K562 (cell line): Measurements from ENCODE around the gene ASB2. TPM values are rescaled to one million over a fixed set of nuclear protein-coding genes. Genes with fewer than 3 reads are reported as not detected.

Experiments
- ATAC-seq: fragments of 200-7000 bp; cut with Tn5 transposase; 3 replicates; pipeline ENCODE4 v1.9.1; 2020; ENCODE audit warnings: moderate library complexity
- BruUV-seq: library from RNA; stranded (reverse); fragments of 400-500 nt; replicated peaks from 2 replicates; lab custom pipeline; 2021; lab: Mats Ljungman, UMichigan
- CTCF ChIA-PET: fragments of 300-600 bp; formaldehyde crosslinking; extraction: SDS; loops from one replicate; lab custom pipeline; 2021; ENCODE audit warnings: low intra/inter-chr PET ratio; lab: Yijun Ruan, JAX
- POLR2A ChIA-PET: fragments of 300-600, 350-650 bp; sonication (Branson Sonifier 250); formaldehyde crosslinking; extraction: SDS; loops from one replicate; lab custom pipeline; 2021; ENCODE audit warnings: antibody characterized with exemption, inconsistent platforms; lab: Yijun Ruan, JAX
- DNase-seq, 4 experiments: peaks; one replicate each; pipeline versions ENCODE4 v3.0.0 to v3.0.0-alpha.2; 2011 to 2018; ENCODE audit warnings: low spot score in 3 of 4, mixed read lengths in 3 of 4; ENCODE audit errors: extremely low read depth in 1 of 4
- FAIRE-seq: peaks from 2 replicates; lab custom pipeline; 2011; peaks lifted over from hg19 to GRCh38; lab: Jason Lieb, UNC
- H2AFZ ChIP-seq: 2 replicates; pipeline ENCODE4 v1.6.0; 2011; ENCODE audit warnings: low read depth, low read length, control low read depth, inconsistent platforms
- H3K27ac ChIP-seq: fragments of 200-600 bp; 3 replicates; pipeline ENCODE4 v1.8.0; 2011; ENCODE audit warnings: low read depth, mild to moderate bottlenecking, control low read depth, inconsistent platforms, low read length, moderate library complexity, mixed read lengths; ENCODE audit errors: extremely low read depth
- H3K27me3 ChIP-seq, 2 experiments: fragments of 300-600 bp in 1 of 2; 2 replicates in 1 of 2; 3 replicates in 1 of 2; pipeline versions ENCODE4 v1.6.0 to v1.8.0; 2011; ENCODE audit warnings: inconsistent platforms in 2 of 2, low read length in 2 of 2, mild to moderate bottlenecking in 1 of 2, mixed read lengths in 1 of 2, moderate library complexity in 1 of 2; ENCODE audit not compliant: control insufficient read depth in 2 of 2, insufficient read depth in 2 of 2
- H3K36me3 ChIP-seq: fragments of 300-600 bp; 3 replicates; pipeline ENCODE4 v1.8.0; 2011; ENCODE audit warnings: mild to moderate bottlenecking, low read length, inconsistent platforms; ENCODE audit not compliant: control insufficient read depth, insufficient read depth
- H3K4me1 ChIP-seq, 2 experiments: fragments of 200-600 bp in 1 of 2; replicated peaks in 1 of 2; 2 replicates in 1 of 2; 3 replicates in 1 of 2; pipeline versions ENCODE4 v1.5.1 to v1.8.0; 2011; ENCODE audit warnings: inconsistent platforms in 2 of 2, low read length in 2 of 2, mild to moderate bottlenecking in 1 of 2, mixed read lengths in 1 of 2, moderate library complexity in 1 of 2; ENCODE audit not compliant: control insufficient read depth in 2 of 2, insufficient read depth in 2 of 2
- H3K4me2 ChIP-seq: 2 replicates; pipeline ENCODE4 v1.6.1; 2011; ENCODE audit warnings: low read length, control low read depth, inconsistent platforms, mixed read lengths; ENCODE audit not compliant: insufficient read depth
- H3K4me3 ChIP-seq: fragments of 200-600 bp; sonication (generic), shearing (Covaris generic); 2 replicates; pipeline ENCODE4 v1.5.1; 2016; ENCODE audit warnings: control low read depth, inconsistent platforms
- H3K79me2 ChIP-seq: fragments of 200-600 bp; 3 replicates; pipeline ENCODE4 v1.8.0; 2011; ENCODE audit warnings: low read length, inconsistent platforms; ENCODE audit not compliant: control insufficient read depth, insufficient read depth
- H3K9ac ChIP-seq, 2 experiments: 2 replicates each; pipeline versions ENCODE4 v1.6.0 to v1.6.1; 2011; ENCODE audit warnings: low read depth in 2 of 2, low read length in 2 of 2, control low read depth in 1 of 2, inconsistent platforms in 1 of 2, mild to moderate bottlenecking in 1 of 2, mixed read lengths in 1 of 2; ENCODE audit not compliant: insufficient read depth in 1 of 2
- H3K9me1 ChIP-seq: one replicate; pipeline ENCODE4 v1.6.0; 2011; ENCODE audit warnings: inconsistent platforms, mild to moderate bottlenecking, low read length, moderate library complexity; ENCODE audit not compliant: control insufficient read depth, insufficient read depth
- H3K9me3 ChIP-seq: replicated peaks from 2 replicates; pipeline ENCODE4 v1.5.1; 2011; ENCODE audit warnings: low read depth, low read length, inconsistent platforms; ENCODE audit not compliant: control insufficient read depth, insufficient read depth
- H4K20me1 ChIP-seq: replicated peaks from 2 replicates; pipeline ENCODE4 v1.6.1; 2011; ENCODE audit warnings: low read length, inconsistent platforms, mixed read lengths; ENCODE audit not compliant: control insufficient read depth, insufficient read depth
- HLTF ChIP-seq: fragments of 450-650 bp; IDR thresholded peaks from 2 replicates; pipeline ENCODE4 v1.6.1; 2016
- PCBP1 ChIP-seq: fragments of 200-400 bp; formaldehyde crosslinking; IDR thresholded peaks from 2 replicates; pipeline ENCODE4 v1.6.1; 2018; ENCODE audit warnings: mild to moderate bottlenecking, low read depth, low read length; ENCODE audit not compliant: poor library complexity, severe bottlenecking
- SIN3B ChIP-seq: fragments of 450-650 bp; IDR thresholded peaks from 2 replicates; pipeline ENCODE4 v1.6.1; 2017; ENCODE audit warnings: low read depth, mild to moderate bottlenecking, moderate library complexity
- ZZZ3 ChIP-seq: fragments of 450-650 bp; IDR thresholded peaks from 2 replicates; pipeline ENCODE4 v1.6.1; 2016; ENCODE audit warnings: antibody characterized with exemption, mild to moderate bottlenecking, moderate library complexity
- WGBS: fragments of 100-300 bp; shearing (Covaris generic); methylation state at CpG from one replicate; pipeline ENCODE4 v1.1.6; 2016; ENCODE audit warnings: low coverage, mixed read lengths; ENCODE audit not compliant: insufficient coverage; ENCODE audit errors: missing lambda C conversion rate; 5-methylcytosine and 5-hydroxymethylcytosine counted together
- in situ Hi-C: fragments of 300-500 bp; cut with MboI; formaldehyde crosslinking; loops from 4 replicates; pipeline ENCODE4 v1.15.0; 2018; ENCODE audit warnings: inconsistent platforms, mixed read lengths
- intact Hi-C: fragments of 100-400 bp; cut with micrococcal nuclease; formaldehyde crosslinking; loops from 2 replicates; pipeline ENCODE4 v1.14.2; 2022
- polyA plus RNA-seq, 8 experiments: library from polyadenylated mRNA; depleted of rRNA in 4 of 8; stranded (reverse) in 5 of 8; unstranded in 3 of 8; fragments of >200 nt; fragmentation: Nextera tagmentation in 2 of 8; fragmentation: Illumina TruSeq in 1 of 8; extraction: Ambion mirVana in 2 of 8; extraction: Trizol in 1 of 8; gene quantifications; 2 replicates each; pipeline versions ENCODE4 v1.2.1 to v1.2.3, GENCODE V29; 2011 to 2014; ENCODE audit warnings: inconsistent platforms in 1 of 8, missing spikeins in 1 of 8
- total RNA-seq, 7 experiments: library from RNA; depleted of rRNA in 6 of 7; stranded (reverse); fragments of >200 nt in 6 of 7; fragmentation: Illumina TruSeq in 2 of 7; extraction: Trizol in 2 of 7; gene quantifications; 2 replicates each; pipeline versions ENCODE4 v1.2.1 to v1.2.3, GENCODE V29; 2011 to 2021; ENCODE audit warnings: low replicate concordance in 1 of 7
- TF ChIP-seq, protein P1 (sequence below): fragments of 450-650 bp; IDR thresholded peaks from 2 replicates; pipeline ENCODE4 v1.6.1; 2018; ENCODE audit not compliant: partially characterized antibody
- TF ChIP-seq, protein P2 (sequence below), 3 experiments: fragments of 200-800 bp in 1 of 3; fragments of 250-450 bp in 1 of 3; fragments of 450-650 bp in 1 of 3; sonication (Bioruptor Pico) in 1 of 3; sonication (Bioruptor generic) in 1 of 3; formaldehyde crosslinking in 1 of 3; IDR thresholded peaks; 2 replicates each; pipeline versions ENCODE4 v1.6.1 to v1.8.0; 2016 to 2022; ENCODE audit warnings: mild to moderate bottlenecking in 2 of 3, missing genetic modification characterization in 2 of 3, missing compliant biosample characterization in 1 of 3, moderate library complexity in 1 of 3
- TF ChIP-seq, protein P3 (sequence below): fragments of 200-800 bp; sonication (Bioruptor generic); IDR thresholded peaks from 2 replicates; pipeline ENCODE4 v1.6.1; 2016; ENCODE audit warnings: missing genetic modification characterization, missing compliant biosample characterization

Gene ASB2
- total and polyA plus RNA-seq, 9 of the 15 experiments (the other 6 are each of a cell fraction or from before 2014, with no cell fraction given) = not detected

DNA sequence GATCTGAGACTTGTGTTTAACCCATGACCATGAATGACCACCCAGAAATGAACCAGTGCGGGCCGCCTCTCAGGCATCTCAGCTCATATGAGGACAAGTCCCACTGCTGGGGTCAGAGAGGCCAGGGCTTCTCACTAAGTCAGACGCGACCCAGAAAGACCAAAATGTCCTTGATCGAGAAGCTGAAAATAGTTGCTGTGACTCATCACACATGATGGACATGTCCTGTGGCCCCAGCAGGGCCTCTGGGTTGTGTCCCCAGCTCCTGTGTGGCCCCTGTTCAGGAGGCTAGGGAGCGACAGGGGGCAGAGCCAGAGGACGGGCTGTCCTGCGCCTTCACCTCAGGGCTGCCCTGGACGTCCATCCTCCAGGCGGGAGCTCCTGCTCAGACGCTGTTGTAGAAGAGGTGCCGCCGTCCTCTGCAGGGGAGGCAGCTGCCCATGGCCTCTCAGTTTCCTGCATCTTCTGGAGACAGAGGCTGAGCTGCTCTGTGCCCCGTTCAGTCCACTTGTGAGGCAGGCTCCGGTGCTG, 78.2 kb downstream of the ASB2 start (continued):
- TF ChIP-seq, protein P1, sequence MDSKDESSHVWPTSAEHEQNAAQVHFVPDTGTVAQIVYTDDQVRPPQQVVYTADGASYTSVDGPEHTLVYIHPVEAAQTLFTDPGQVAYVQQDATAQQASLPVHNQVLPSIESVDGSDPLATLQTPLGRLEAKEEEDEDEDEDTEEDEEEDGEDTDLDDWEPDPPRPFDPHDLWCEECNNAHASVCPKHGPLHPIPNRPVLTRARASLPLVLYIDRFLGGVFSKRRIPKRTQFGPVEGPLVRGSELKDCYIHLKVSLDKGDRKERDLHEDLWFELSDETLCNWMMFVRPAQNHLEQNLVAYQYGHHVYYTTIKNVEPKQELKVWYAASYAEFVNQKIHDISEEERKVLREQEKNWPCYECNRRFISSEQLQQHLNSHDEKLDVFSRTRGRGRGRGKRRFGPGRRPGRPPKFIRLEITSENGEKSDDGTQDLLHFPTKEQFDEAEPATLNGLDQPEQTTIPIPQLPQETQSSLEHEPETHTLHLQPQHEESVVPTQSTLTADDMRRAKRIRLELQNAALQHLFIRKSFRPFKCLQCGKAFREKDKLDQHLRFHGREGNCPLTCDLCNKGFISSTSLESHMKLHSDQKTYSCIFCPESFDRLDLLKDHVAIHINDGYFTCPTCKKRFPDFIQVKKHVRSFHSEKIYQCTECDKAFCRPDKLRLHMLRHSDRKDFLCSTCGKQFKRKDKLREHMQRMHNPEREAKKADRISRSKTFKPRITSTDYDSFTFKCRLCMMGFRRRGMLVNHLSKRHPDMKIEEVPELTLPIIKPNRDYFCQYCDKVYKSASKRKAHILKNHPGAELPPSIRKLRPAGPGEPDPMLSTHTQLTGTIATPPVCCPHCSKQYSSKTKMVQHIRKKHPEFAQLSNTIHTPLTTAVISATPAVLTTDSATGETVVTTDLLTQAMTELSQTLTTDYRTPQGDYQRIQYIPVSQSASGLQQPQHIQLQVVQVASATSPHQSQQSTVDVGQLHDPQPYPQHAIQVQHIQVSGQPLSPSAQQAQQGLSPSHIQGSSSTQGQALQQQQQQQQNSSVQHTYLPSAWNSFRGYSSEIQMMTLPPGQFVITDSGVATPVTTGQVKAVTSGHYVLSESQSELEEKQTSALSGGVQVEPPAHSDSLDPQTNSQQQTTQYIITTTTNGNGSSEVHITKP = no peak
- TF ChIP-seq HLTF (no peak), ZZZ3 (no peak), SIN3B (no peak)

DNA sequence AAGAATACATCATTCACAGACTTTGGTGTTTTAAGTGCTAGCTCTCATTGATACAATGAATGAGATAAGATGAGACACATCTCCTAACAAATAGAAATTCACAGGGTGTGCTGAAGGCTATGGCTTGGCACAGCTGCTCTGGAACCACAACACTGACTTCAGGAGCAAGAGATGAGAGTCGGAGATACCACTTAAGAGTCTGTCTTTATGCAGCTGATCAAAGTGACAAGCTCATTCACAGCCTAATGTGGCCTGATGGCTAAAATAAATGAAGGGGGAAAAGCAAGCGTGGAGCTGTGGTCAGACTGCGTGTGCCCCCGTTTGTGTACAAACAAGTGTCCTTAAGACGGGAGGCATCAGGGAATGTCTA, 78.9 kb downstream of the ASB2 start:
- CTCF ChIA-PET = no interaction called here
- H4K20me1 ChIP-seq = no peaks in the 10 kb centered on the region
- in situ Hi-C loops = no loop called here

More for the DNA sequence above, 78.9 kb downstream of the ASB2 start:
- TF ChIP-seq PCBP1 = no peak
- TF ChIP-seq, protein P2, sequence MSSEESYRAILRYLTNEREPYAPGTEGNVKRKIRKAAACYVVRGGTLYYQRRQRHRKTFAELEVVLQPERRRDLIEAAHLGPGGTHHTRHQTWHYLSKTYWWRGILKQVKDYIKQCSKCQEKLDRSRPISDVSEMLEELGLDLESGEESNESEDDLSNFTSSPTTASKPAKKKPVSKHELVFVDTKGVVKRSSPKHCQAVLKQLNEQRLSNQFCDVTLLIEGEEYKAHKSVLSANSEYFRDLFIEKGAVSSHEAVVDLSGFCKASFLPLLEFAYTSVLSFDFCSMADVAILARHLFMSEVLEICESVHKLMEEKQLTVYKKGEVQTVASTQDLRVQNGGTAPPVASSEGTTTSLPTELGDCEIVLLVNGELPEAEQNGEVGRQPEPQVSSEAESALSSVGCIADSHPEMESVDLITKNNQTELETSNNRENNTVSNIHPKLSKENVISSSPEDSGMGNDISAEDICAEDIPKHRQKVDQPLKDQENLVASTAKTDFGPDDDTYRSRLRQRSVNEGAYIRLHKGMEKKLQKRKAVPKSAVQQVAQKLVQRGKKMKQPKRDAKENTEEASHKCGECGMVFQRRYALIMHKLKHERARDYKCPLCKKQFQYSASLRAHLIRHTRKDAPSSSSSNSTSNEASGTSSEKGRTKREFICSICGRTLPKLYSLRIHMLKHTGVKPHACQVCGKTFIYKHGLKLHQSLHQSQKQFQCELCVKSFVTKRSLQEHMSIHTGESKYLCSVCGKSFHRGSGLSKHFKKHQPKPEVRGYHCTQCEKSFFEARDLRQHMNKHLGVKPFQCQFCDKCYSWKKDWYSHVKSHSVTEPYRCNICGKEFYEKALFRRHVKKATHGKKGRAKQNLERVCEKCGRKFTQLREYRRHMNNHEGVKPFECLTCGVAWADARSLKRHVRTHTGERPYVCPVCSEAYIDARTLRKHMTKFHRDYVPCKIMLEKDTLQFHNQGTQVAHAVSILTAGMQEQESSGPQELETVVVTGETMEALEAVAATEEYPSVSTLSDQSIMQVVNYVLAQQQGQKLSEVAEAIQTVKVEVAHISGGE (CRISPR knock-in tag; IDR thresholded peaks at IDR 0.05) = no peak
- TF ChIP-seq, protein P3, sequence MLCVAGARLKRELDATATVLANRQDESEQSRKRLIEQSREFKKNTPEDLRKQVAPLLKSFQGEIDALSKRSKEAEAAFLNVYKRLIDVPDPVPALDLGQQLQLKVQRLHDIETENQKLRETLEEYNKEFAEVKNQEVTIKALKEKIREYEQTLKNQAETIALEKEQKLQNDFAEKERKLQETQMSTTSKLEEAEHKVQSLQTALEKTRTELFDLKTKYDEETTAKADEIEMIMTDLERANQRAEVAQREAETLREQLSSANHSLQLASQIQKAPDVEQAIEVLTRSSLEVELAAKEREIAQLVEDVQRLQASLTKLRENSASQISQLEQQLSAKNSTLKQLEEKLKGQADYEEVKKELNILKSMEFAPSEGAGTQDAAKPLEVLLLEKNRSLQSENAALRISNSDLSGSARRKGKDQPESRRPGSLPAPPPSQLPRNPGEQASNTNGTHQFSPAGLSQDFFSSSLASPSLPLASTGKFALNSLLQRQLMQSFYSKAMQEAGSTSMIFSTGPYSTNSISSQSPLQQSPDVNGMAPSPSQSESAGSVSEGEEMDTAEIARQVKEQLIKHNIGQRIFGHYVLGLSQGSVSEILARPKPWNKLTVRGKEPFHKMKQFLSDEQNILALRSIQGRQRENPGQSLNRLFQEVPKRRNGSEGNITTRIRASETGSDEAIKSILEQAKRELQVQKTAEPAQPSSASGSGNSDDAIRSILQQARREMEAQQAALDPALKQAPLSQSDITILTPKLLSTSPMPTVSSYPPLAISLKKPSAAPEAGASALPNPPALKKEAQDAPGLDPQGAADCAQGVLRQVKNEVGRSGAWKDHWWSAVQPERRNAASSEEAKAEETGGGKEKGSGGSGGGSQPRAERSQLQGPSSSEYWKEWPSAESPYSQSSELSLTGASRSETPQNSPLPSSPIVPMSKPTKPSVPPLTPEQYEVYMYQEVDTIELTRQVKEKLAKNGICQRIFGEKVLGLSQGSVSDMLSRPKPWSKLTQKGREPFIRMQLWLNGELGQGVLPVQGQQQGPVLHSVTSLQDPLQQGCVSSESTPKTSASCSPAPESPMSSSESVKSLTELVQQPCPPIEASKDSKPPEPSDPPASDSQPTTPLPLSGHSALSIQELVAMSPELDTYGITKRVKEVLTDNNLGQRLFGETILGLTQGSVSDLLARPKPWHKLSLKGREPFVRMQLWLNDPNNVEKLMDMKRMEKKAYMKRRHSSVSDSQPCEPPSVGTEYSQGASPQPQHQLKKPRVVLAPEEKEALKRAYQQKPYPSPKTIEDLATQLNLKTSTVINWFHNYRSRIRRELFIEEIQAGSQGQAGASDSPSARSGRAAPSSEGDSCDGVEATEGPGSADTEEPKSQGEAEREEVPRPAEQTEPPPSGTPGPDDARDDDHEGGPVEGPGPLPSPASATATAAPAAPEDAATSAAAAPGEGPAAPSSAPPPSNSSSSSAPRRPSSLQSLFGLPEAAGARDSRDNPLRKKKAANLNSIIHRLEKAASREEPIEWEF (CRISPR knock-in tag) = no peak
- Histone ChIP-seq H3K9me3 (no peaks in the 10 kb centered on the region), H3K27me3 (peaks cover 0 to 20% of the 10 kb centered on the region in 2 experiments; a peak in 2 of 5 replicates), H3K4me1 (no peaks in the 10 kb centered on the region), H3K9ac (no peak overlapping the region), H2AFZ (no peak overlapping the region), H3K36me3 (no peaks in the 10 kb centered on the region), H3K79me2 (no peaks in the 10 kb centered on the region), H3K4me3 (no peak overlapping the region), H3K27ac (no peak overlapping the region), H3K9me1 (no peaks in the 10 kb centered on the region), H3K4me2 (no peak overlapping the region)
- ATAC-seq (no peak), DNase-seq (no peak), FAIRE-seq (no peak)
- intact Hi-C loops = no loop called here
- POLR2A ChIA-PET = no interaction called here
- WGBS = 0% methylated on average over 5 of the region's 5 CpGs
- BruUV-seq = no TSS peak
